NCI-H2196 treated with DMSO at 0.1 percent for 48 hours (cell line): ENCODE results near the gene SIK3.

Experiments used
- DNase-seq: peaks from one replicate; lab custom pipeline; 2025; ENCODE audit not compliant: unreplicated experiment; lab: John Stamatoyannopoulos, UW

Gene SIK3

GRCh38 chr11:117010808-117011540 lies 87.3 kb downstream of the SIK3 start:
- DNase-seq = no peak

- DNase-seq = no peak
Measured at GRCh38 chr11:117009905-117010605, 88.2 kb downstream of the SIK3 start.

- DNase-seq = no peak
Measured at GRCh38 chr11:117005758-117006157, 92.5 kb downstream of the SIK3 start.

- DNase-seq = no peak
Measured at GRCh38 chr11:117002639-117003299, 95.5 kb downstream of the SIK3 start.

GRCh38 chr11:117000014-117000737 lies 98.1 kb downstream of the SIK3 start:
- DNase-seq = no peak

GRCh38 chr11:116997071-116997470 lies 101.2 kb downstream of the SIK3 start:
- DNase-seq = no peak

GRCh38 chr11:116994195-116994594 lies 104.0 kb downstream of the SIK3 start:
- no peak for DNase-seq

GRCh38 chr11:116993599-116993998 lies 104.6 kb downstream of the SIK3 start:
- no peak for DNase-seq

- no peak for DNase-seq
Measured at GRCh38 chr11:116991491-116991890, 106.7 kb downstream of the SIK3 start.

GRCh38 chr11:116990811-116991210 lies 107.4 kb downstream of the SIK3 start:
- no peak for DNase-seq

- DNase-seq = no peak
Measured at GRCh38 chr11:116990061-116990473, 108.2 kb downstream of the SIK3 start.

GRCh38 chr11:116989184-116989583 lies 109.0 kb downstream of the SIK3 start:
- no peak for DNase-seq

GRCh38 chr11:116986521-116987105 lies 111.6 kb downstream of the SIK3 start:
- DNase-seq = no peak

GRCh38 chr11:116984589-116984988 lies 113.6 kb downstream of the SIK3 start:
- no peak for DNase-seq

GRCh38 chr11:116984186-116984585 lies 114.0 kb downstream of the SIK3 start:
- DNase-seq = no peak

GRCh38 chr11:116981266-116981885 lies 116.9 kb downstream of the SIK3 start:
- no peak for DNase-seq

- DNase-seq = no peak
Measured at GRCh38 chr11:116980136-116980793, 118.0 kb downstream of the SIK3 start.

- no peak for DNase-seq
Measured at GRCh38 chr11:116976941-116977570, 121.2 kb downstream of the SIK3 start.

GRCh38 chr11:116975661-116976060 lies 122.6 kb downstream of the SIK3 start:
- no peak for DNase-seq

GRCh38 chr11:116973270-116973669 lies 125.0 kb downstream of the SIK3 start:
- no peak for DNase-seq
